Epithelial cell of proximal tubule (primary cell): ENCODE measurements around the gene TARS1. TPM values are rescaled to one million over a fixed set of nuclear protein-coding genes. Genes with fewer than 3 reads are reported as not detected.
"Not testable (repeated sequence)": the region's sequence is repeated elsewhere in the genome, so short reads cannot be mapped to it uniquely, and the experiment has no call there.

Experiments
- DNase-seq: peaks from one replicate; pipeline ENCODE4 v3.0.0-alpha.2; 2011; ENCODE audit warnings: low read depth
- H3K4me3 ChIP-seq: 2 replicates; pipeline ENCODE4 v1.5.1; 2011; ENCODE audit warnings: low read depth, mild to moderate bottlenecking, low read length
- CTCF ChIP-seq: conservative IDR thresholded peaks from 2 replicates; pipeline ENCODE4 v1.5.1; 2012; ENCODE audit warnings: low read depth, mild to moderate bottlenecking, low read length
- total RNA-seq: library from RNA; depleted of rRNA; stranded (reverse); fragments of >200 nt; gene quantifications from 2 replicates; pipeline ENCODE4 v1.2.3, GENCODE V29; 2015

Gene TARS1
- total RNA-seq, 1 donor from 2014 or later, result 182 TPM

- TF ChIP-seq CTCF, result no peak
- no peak for DNase-seq
- no peak overlapping the region for H3K4me3 ChIP-seq
These were observed 53.7 kb downstream of the TARS1 start for GRCh38 chr5:33494466-33494865.

GRCh38 chr5:33501260-33501659 lies 60.5 kb downstream of the TARS1 start:
- H3K4me3 ChIP-seq, result no peak overlapping the region
- no peak for TF ChIP-seq CTCF
- no peak for DNase-seq

- H3K4me3 ChIP-seq, result no peak overlapping the region
- TF ChIP-seq CTCF, result no peak
- no peak for DNase-seq
These were observed 61.1 kb downstream of the TARS1 start for GRCh38 chr5:33501899-33502298.

- DNase-seq, result no peak
- TF ChIP-seq CTCF, result no peak
- no peak overlapping the region for H3K4me3 ChIP-seq
These were observed 63.8 kb downstream of the TARS1 start for GRCh38 chr5:33504570-33504969.

GRCh38 chr5:33507426-33507825 lies 66.7 kb downstream of the TARS1 start:
- DNase-seq, result no peak
- no peak for TF ChIP-seq CTCF
- no peak overlapping the region for H3K4me3 ChIP-seq

GRCh38 chr5:33509036-33509435 lies 68.3 kb downstream of the TARS1 start:
- DNase-seq, result no peak
- no peak overlapping the region for H3K4me3 ChIP-seq
- no peak for TF ChIP-seq CTCF

- no peak for DNase-seq
- no peak for TF ChIP-seq CTCF
- no peak overlapping the region for H3K4me3 ChIP-seq
These were observed 72.9 kb downstream of the TARS1 start for GRCh38 chr5:33513462-33514185.

- DNase-seq, H3K4me3 ChIP-seq: not testable (repeated sequence)
These were observed 74.6 kb downstream of the TARS1 start for GRCh38 chr5:33515366-33515765.
